Activated CD4-positive, alpha-beta T cell treated with anti-CD3 and anti-CD28 coated beads, Interleukin-2, amount 50 U/mL, for 1 hour (primary cell): ENCODE measurements around the gene SAMD10.
"Not testable (repeated sequence)": the region's sequence is repeated elsewhere in the genome, so short reads cannot be mapped to it uniquely, and the experiment has no call there.

Source experiments
- DNase-seq: peaks from one replicate; pipeline ENCODE4 v3.0.0-alpha.2; 2020

Gene SAMD10

GRCh38 chr20:64000906-64001305, 21.5 kb upstream of the SAMD10 start:
- no peak for DNase-seq

- DNase-seq = no peak
These were observed 3.5 kb upstream of the SAMD10 start for GRCh38 chr20:63982937-63983336.

GRCh38 chr20:63980806-63981728, 1.6 kb upstream of the SAMD10 start, which contains the start of gene PRPF6:
PRPF6 (plus strand) TSS chr20:63981132; CDS start chr20:63981246, 114 bp downstream.
- peak; percentile 94 for DNase-seq

DNA sequence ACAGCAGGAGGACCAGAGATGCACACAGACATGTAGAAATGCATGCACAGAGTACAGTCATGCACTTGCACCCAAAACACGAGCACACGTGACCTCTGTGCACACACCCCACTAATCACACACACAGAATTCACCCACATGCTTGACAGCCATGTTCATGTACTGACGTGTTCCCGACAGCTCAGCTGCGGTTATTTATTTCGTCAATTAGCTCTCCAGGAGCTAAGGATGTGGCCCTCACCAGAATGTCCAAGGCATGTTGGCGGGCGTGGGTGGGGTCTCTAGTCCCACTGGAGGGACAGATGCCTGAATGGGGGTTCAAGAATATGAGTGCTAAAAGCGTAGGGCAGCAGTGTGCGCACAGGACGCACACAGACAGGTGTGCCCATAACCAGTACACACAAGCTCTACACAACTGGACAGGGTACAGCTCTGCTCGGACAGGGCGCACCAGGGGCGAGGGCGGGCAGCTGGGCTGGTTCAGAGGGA, 919 bp upstream of the SAMD10 start:
- no peak for DNase-seq

DNA sequence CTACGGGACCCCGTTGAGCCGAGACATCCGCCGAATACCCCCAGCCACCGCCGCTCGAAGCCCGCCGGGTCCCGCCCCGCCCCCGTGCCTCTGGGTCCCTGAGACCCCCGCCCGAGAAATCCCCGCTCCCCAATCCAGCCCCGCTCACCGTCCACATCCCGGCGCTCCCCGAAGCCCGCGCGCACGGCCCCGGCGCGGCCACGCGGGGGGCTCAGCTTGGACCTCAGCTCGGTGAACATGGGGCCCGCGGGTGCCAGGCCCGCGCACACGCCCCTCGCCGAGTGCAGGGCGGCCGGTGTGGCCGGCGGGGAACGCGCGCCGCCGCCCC, 249 bp downstream of the SAMD10 start:
- DNase-seq = no peak

DNA sequence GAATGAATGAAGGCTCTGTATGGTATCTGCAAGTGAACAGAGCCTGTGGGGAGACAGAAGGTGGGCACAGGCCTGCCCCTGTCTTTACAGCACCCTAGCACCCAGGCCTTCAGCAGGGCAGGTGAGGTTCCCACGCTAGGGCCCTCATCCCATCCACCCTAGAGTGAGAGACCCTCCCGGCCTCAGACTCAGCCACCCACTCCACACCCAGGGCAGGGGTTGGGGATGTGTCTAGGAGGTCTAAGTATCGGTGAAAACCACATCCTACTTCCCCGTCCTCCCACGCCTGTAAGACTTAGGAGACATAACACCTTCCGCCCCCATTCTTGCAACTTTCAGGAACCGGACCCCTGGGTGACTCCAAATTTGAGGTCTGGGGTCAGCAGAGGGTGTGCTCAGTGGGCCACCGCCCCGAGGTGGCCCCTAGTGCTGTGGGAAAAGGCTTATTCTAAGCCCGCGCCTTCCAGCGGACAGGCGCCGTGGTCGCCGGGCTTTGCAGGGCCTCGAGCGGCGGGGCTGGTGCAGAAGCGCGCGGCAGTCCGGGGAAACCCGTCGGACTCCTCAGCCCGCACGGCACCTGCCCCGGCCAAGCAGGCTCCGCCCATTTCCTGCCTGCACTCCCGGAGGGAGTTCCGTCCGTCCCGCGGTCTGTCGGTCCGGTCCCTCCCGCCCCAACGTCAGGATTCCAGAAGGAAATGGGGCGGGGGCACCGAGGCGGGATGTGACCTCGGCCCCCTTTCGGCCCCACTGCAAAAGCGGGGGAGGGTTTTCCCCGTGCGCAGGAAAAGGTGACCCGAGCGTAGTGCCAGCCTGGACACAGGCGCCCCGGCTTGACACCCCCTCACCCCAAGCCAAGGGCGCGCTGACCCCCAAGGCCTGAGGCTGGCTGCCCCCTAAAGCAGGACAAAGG, 868 bp downstream of the SAMD10 start:
- no peak for DNase-seq

DNA sequence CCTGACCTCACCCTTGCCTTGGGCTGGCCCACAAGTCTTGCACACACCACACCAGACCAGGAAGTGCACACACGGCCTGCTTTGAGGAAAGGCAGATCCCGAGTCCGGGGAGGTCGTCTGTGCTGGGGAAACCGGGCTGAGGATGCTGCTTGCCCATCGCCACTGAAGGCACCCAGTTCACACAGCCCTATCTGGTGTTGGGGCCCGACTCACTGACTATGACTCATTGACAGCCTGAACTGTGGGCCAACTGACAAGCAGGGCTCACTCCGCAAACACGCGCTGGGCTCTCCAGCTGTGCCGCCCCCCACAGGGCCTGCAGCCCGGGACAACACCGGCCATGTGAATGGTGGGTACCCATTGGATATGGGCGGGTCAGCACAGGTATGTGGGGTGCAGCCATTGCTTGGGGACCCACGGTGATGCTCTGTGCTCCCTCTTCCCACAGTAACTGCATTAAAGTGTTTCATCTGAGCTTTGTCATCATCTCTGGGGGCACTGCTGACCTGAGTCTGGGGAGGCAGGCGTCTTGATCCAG, 1.6 kb downstream of the SAMD10 start:
- DNase-seq = peak; percentile 50

GRCh38 chr20:63976980-63977738, 2.3 kb downstream of the SAMD10 start:
- no peak for DNase-seq

- DNase-seq = not testable (repeated sequence)
These were observed 2.9 kb downstream of the SAMD10 start for GRCh38 chr20:63976511-63976910.

DNA sequence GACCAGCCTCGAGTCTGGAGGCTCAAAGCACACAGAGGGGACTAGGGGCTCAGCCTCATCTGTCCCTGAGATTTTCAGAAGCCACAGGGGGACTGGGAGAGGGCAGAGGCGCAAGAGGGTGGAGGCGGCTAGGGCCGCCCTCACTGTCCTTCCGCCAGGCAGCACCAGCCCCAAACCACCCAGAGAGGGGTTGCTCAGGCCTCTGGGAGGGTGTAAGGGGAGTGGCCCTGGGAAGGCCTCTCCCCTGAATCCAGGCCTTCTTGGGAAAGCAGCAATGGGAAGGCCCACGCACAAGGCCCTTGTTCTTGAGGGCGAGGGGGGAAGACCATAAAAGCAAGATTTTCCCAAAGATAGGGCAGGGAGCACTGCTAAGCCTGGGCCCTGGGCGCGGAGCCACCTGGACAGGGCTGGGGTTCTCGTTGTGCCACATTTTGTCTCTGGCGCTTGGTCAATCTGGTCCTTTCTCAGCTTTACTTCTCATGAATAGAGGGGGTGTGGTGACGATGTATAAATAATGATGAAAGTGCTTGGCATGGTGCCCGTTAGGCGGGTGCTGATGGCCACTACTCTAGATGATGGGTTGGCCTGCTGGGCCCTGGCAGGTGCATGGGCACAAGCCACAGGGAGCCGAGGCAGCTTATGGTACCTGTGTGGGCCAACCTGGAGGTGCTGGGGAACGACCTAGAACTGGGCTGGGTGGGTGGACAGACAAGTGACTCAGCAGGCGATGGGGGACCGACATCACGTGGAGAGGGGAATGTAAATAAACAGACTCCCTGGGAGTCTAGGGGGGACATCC, 4.8 kb downstream of the SAMD10 start:
- no peak for DNase-seq

DNA sequence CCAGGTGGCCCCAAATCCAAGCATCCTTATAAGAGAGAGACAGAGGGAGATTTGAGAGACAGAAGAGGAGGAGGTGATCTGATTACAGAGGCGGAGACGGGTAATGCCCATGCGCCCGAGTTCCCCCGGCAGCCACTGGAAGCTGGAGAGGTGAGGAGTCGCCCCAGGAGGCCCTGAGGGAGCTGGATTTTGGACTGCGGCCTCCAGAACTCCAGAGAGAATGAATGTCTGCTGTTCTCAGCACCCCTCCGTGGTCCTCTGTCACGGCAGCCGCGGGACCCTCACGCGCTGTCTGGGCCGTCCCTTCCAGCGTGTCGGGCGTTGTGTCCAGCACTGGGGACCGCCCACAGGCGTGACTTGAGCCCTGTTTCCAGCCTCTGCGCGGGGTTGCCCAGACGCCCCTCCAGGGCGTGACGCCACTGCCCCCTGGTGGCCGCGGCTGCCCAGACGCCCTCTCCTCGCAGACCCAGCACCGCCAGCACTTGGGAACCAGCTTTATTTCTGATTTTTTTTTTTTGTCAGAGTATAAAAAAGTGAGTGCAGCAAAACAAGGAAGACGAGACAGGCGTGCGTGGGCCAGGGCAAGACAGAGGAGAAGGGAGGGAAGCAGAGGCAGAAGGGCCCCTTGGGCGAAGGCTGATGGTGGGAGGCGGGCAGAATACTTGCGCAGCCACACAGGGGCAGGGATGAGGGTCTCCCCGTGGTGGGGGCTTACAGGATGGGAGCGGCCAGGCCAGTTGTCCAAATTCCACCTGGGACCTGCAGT, 5.6 kb downstream of the SAMD10 start:
- DNase-seq = peak; percentile 79

DNA sequence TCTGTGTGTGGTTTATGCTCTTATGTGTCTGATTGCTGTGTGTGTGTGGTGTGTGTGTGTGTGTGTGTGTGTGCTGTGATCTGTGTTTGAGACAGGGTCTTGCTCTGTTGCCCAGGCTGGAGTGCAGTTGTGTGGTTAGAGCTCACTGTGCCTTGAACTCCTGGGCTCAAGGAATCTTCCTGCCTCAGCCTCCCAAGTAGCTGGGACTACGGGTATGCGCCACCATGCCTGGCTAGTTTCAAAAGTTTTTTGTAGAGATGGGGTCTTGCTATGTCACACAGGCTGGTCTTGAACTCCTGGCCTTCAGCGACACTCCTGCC, 6.3 kb downstream of the SAMD10 start:
- no peak for DNase-seq

DNA sequence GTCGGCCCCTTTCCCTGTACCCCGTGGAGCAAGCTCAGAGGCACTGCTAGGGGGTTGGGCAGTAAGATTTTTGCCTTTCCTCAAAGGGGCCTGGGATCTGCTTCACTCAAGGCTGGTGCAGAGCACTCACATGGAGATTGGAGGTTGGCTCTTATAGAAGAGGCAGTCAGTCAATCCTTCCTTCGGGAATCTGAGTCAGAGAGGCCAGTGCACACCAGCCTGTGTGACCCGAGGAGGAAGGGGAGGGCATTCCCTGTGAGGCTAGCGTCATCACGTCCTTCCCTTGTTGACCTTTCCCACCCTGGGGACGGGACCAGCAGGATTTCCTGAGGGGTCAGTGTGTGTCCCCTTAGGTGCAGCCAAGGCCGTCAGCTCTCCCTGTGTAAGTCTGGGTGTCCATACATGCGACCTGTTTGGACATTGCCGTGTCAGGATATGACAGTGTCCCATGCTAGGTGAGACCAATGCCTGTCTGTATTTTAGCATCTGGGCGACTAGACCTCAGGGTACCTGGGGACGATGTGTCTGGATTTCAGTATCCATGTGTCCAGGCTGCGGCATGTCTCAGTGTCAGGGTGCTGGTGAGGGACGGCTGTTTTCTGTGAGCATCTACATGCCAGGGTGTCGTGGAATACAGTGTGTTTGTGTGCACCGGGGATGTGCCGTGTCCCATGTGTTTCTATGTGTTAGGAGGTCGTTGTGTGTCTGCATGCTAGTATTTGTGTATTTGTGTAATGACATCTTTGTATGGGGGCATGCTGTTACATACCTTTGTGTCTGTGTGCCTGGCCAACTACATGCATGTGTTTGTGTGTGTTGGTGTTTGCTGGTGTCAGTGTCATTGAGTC, 6.9 kb downstream of the SAMD10 start:
- no peak for DNase-seq

DNA sequence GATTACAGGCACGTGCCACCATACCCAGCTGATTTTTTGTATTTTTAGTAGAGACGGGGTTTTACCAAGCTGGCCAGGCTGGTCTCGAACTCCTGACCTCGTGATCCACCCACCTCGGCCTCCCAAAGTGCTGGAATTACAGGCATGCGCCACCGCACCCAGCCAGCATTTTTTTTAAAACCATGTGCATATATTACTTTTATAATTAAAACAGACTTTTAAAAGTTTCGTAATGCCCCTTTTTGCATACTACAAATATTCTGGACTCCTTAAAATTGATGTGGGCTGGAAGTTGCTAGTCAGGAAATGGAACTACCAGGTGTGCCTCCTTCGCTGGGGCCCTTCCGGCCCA, 7.5 kb downstream of the SAMD10 start:
- DNase-seq = not testable (repeated sequence)

- no peak for DNase-seq
These were observed 8.6 kb downstream of the SAMD10 start for GRCh38 chr20:63970714-63971431.

- DNase-seq = peak; percentile 67
These were observed 9.4 kb downstream of the SAMD10 start, which contains the start of gene ZNF512B for GRCh38 chr20:63969838-63970713. ZNF512B (minus strand) TSS chr20:63969930; CDS start chr20:63967950, 1,980 bp downstream.

GRCh38 chr20:63968928-63969760, 10.3 kb downstream of the SAMD10 start:
- no peak for DNase-seq
